Activated CD8-positive, alpha-beta T cell treated with anti-CD3 and anti-CD28 coated beads for 36 hours (primary cell): ENCODE measurements around the gene CCNYL1. TPM values are rescaled to one million over a fixed set of nuclear protein-coding genes. Genes with fewer than 3 reads are reported as not detected.

ENCODE experiments used
- ATAC-seq: fragments of 200-7000 bp; cut with Tn5 transposase; one replicate; pipeline ENCODE4 v1.10.0; 2021; ENCODE audit warnings: mild to moderate bottlenecking, moderate library complexity
- CTCF ChIA-PET: fragments of 350-600 bp; sonication (Branson Sonifier 250); formaldehyde crosslinking; loops from one replicate; lab custom pipeline; 2021; ENCODE audit warnings: antibody characterized with exemption; lab: Charles Lee
- POLR2A ChIA-PET: fragments of 350-600 bp; sonication (Branson Sonifier 250); formaldehyde crosslinking; loops from one replicate; lab custom pipeline; 2021; ENCODE audit warnings: antibody characterized with exemption; lab: Charles Lee
- DNase-seq: peaks from one replicate; pipeline ENCODE4 v3.0.0-alpha.2; 2020
- H3K27ac Mint-ChIP-seq: one replicate; pipeline ENCODE4 v1.8.0; 2021; ENCODE audit warnings: mild to moderate bottlenecking, mixed read lengths
- H3K27me3 Mint-ChIP-seq: one replicate; pipeline ENCODE4 v1.8.0; 2021; ENCODE audit warnings: mixed read lengths
- H3K36me3 Mint-ChIP-seq: one replicate; pipeline ENCODE4 v1.8.0; 2021; ENCODE audit warnings: low read depth, mixed read lengths
- H3K4me1 Mint-ChIP-seq: one replicate; pipeline ENCODE4 v1.8.0; 2021; ENCODE audit warnings: low read depth, mixed read lengths
- H3K4me3 Mint-ChIP-seq: one replicate; pipeline ENCODE4 v1.8.0; 2021; ENCODE audit warnings: mild to moderate bottlenecking, moderate library complexity, mixed read lengths
- H3K9me3 Mint-ChIP-seq: one replicate; pipeline ENCODE4 v1.8.0; 2021; ENCODE audit warnings: mixed read lengths
- CTCF ChIP-seq: fragments of 200-600 bp; IDR thresholded peaks from one replicate; pipeline ENCODE4 v1.8.0; 2022; ENCODE audit warnings: antibody characterized with exemption, mild to moderate bottlenecking
- intact Hi-C: fragments of 100-400 bp; cut with micrococcal nuclease; formaldehyde crosslinking; loops from one replicate; pipeline ENCODE4 v1.10.0; 2022
- total RNA-seq, 2 experiments: library from RNA; stranded (reverse); gene quantifications; one replicate each; pipeline ENCODE4 v1.2.3, GENCODE V29; 2021

The CCNYL1 gene
- total RNA-seq, 2 experiments from 2014 or later, result 3.8 to 4.3 TPM

GRCh38 chr2:207727261-207727660 lies 15.8 kb downstream of the CCNYL1 start:
- no peak overlapping the region for H3K4me3 Mint-ChIP-seq
- CTCF ChIA-PET, result interaction anchor here (1.0 to 3.4 kb wide), 6 partner anchors 10 to 313 kb away, joined by 3 to 12 read pairs (median 7); partner anchors contain the start of gene CCNYL1
- POLR2A ChIA-PET, result no interaction called here
- intact Hi-C loops, result no loop called here
- TF ChIP-seq CTCF, result no peak
- no peak overlapping the region for H3K27ac Mint-ChIP-seq
- DNase-seq, result no peak
- H3K27me3 Mint-ChIP-seq, result no peaks in the 10 kb centered on the region
- H3K36me3 Mint-ChIP-seq, result peaks cover 5% of the 10 kb centered on the region
- H3K4me1 Mint-ChIP-seq, result peaks cover 40% of the 10 kb centered on the region
- H3K9me3 Mint-ChIP-seq, result no peaks in the 10 kb centered on the region
- ATAC-seq, result no peak

GRCh38 chr2:207729465-207729998 lies 18.1 kb downstream of the CCNYL1 start:
- no peak overlapping the region for H3K27ac Mint-ChIP-seq
- no peaks in the 10 kb centered on the region for H3K27me3 Mint-ChIP-seq
- intact Hi-C loops, result no loop called here
- no peaks in the 10 kb centered on the region for H3K9me3 Mint-ChIP-seq
- no peak for TF ChIP-seq CTCF
- no peak overlapping the region for H3K4me3 Mint-ChIP-seq
- H3K36me3 Mint-ChIP-seq, result peaks cover 9% of the 10 kb centered on the region
- peaks cover 21% of the 10 kb centered on the region for H3K4me1 Mint-ChIP-seq
- POLR2A ChIA-PET, result no interaction called here
- ATAC-seq (no peak), DNase-seq (no peak)
- CTCF ChIA-PET, result no interaction called here

- TF ChIP-seq CTCF, result no peak
- Mint-ChIP-seq H3K36me3 (peaks cover 18% of the 10 kb centered on the region), H3K4me1 (peaks cover 12% of the 10 kb centered on the region), H3K9me3 (no peaks in the 10 kb centered on the region), H3K4me3 (no peak overlapping the region), H3K27me3 (no peaks in the 10 kb centered on the region), H3K27ac (no peak overlapping the region)
- ChIA-PET POLR2A (no interaction called here), CTCF (no interaction called here)
- ATAC-seq (no peak), DNase-seq (no peak)
- intact Hi-C loops, result no loop called here
Measured at GRCh38 chr2:207731138-207731537, 19.7 kb downstream of the CCNYL1 start.

- CTCF ChIA-PET, result interaction anchor here (1.0 to 2.4 kb wide), 5 partner anchors 9 to 307 kb away, joined by 3 to 9 read pairs (median 3); no protein-coding TSS in a partner anchor
- Mint-ChIP-seq H3K27ac (no peak overlapping the region), H3K4me1 (no peaks in the 10 kb centered on the region), H3K9me3 (no peaks in the 10 kb centered on the region), H3K36me3 (peaks cover 18% of the 10 kb centered on the region), H3K27me3 (no peaks in the 10 kb centered on the region), H3K4me3 (no peak overlapping the region)
- intact Hi-C loops, result no loop called here
- no peak for DNase-seq
- no peak for TF ChIP-seq CTCF
- POLR2A ChIA-PET, result interaction anchor here (0.9 kb wide), 1 partner anchor 14 kb away, joined by 3 read pairs; no protein-coding TSS in a partner anchor
- ATAC-seq, result no peak
Measured at GRCh38 chr2:207733597-207734240, 22.3 kb downstream of the CCNYL1 start.

- Mint-ChIP-seq H3K27ac (no peak overlapping the region), H3K4me3 (no peak overlapping the region), H3K36me3 (peaks cover 18% of the 10 kb centered on the region), H3K27me3 (no peaks in the 10 kb centered on the region), H3K4me1 (no peaks in the 10 kb centered on the region), H3K9me3 (no peaks in the 10 kb centered on the region)
- intact Hi-C loops, result no loop called here
- DNase-seq (no peak), ATAC-seq (no peak)
- POLR2A ChIA-PET, result interaction anchor here (0.9 kb wide), 1 partner anchor 13 kb away, joined by 3 read pairs; no protein-coding TSS in a partner anchor
- CTCF ChIA-PET, result interaction anchor here (1.0 to 2.4 kb wide), 4 partner anchors 9 to 306 kb away, joined by 3 to 9 read pairs (median 4); no protein-coding TSS in a partner anchor
- no peak for TF ChIP-seq CTCF
Measured at GRCh38 chr2:207734264-207734635, 22.8 kb downstream of the CCNYL1 start.
